Tibial nerve (tissue), 4 donors: ENCODE data around the gene TRIM65. TPM values are rescaled to one million over a fixed set of nuclear protein-coding genes. Genes with fewer than 3 reads are reported as not detected.

ENCODE experiments used
- DNase-seq, 2 donors: peaks; one replicate each; pipeline ENCODE4 v3.0.0-alpha.2; 2019; ENCODE audit warnings: low spot score in 2 of 2
- H3K27ac ChIP-seq, 4 donors: fragments of 200-600 bp; sonication (generic) in 3 of 4; one replicate each; pipeline ENCODE4 v1.5.1; 2017 to 2019; ENCODE audit warnings: mild to moderate bottlenecking in 1 of 4
- H3K27me3 ChIP-seq, 2 donors: fragments of 200-600 bp; sonication (generic) in 1 of 2; one replicate each; pipeline versions ENCODE4 v1.5.1 to v1.6.0; 2017 to 2019
- H3K36me3 ChIP-seq, 3 donors: fragments of 200-600 bp; sonication (generic); one replicate each; pipeline ENCODE4 v1.5.1; 2018 to 2019
- H3K4me1 ChIP-seq, 4 donors: fragments of 200-600 bp; sonication (generic) in 3 of 4; one replicate each; pipeline ENCODE4 v1.5.1; 2017 to 2019
- H3K4me3 ChIP-seq, 4 donors: fragments of 200-600 bp; sonication (generic) in 3 of 4; one replicate each; pipeline ENCODE4 v1.5.1; 2017 to 2019; ENCODE audit warnings: mild to moderate bottlenecking in 1 of 4, moderate library complexity in 1 of 4
- H3K9me3 ChIP-seq, 4 donors: fragments of 200-600 bp; sonication (generic) in 3 of 4; one replicate each; pipeline ENCODE4 v1.5.1; 2017 to 2019
- CTCF ChIP-seq, 5 experiments: fragments of 200-600 bp in 3 of 5; fragments of 450-650 bp in 2 of 5; sonication (generic) in 3 of 5; IDR thresholded peaks; one replicate each; pipeline ENCODE4 v1.5.1; 2016 to 2019; ENCODE audit warnings: antibody characterized with exemption in 5 of 5, mild to moderate bottlenecking in 3 of 5, moderate library complexity in 2 of 5
- EP300 ChIP-seq, 2 donors: sonication (generic); formaldehyde crosslinking; IDR thresholded peaks; one replicate each; pipeline ENCODE4 v1.6.1; 2017; ENCODE audit warnings: antibody characterized with exemption in 2 of 2, mild to moderate bottlenecking in 1 of 2
- POLR2A ChIP-seq, 2 donors: fragments of 450-650 bp; IDR thresholded peaks; one replicate each; pipeline ENCODE4 v1.6.1; 2017; ENCODE audit warnings: antibody characterized with exemption in 2 of 2, mild to moderate bottlenecking in 2 of 2, moderate library complexity in 2 of 2
- WGBS, 2 donors: methylation state at CpG; one replicate each; pipeline ENCODE4 v1.1.5; 2018; 5-methylcytosine and 5-hydroxymethylcytosine counted together
- total RNA-seq, 4 donors: library from RNA; depleted of rRNA; stranded (reverse); fragments of >200 nt; gene quantifications; one replicate each; pipeline ENCODE4 v1.1.0, GENCODE V29; 2016

Gene TRIM65
- total RNA-seq, 4 donors from 2014 or later = 40.2 to 68.1 (median 41.5) TPM

GRCh38 chr17:75910699-75911098, 13.9 kb upstream of the TRIM65 start:
- WGBS, 2 donors = 58 to 74% methylated on average over 5 to 6 of the region's 6 CpGs
- no peak for TF ChIP-seq EP300 (IDR thresholded peaks at IDR 0.05)
- TF ChIP-seq CTCF (IDR thresholded peaks at IDR 0.05) = no peak
- TF ChIP-seq POLR2A (IDR thresholded peaks at IDR 0.05) = no peak
- no peaks in the 10 kb centered on the region for H3K27me3 ChIP-seq
- H3K4me3 ChIP-seq = no peak overlapping the region
- H3K4me1 ChIP-seq = peaks cover 0 to 14% (median under 1%) of the 10 kb centered on the region in 4 donors
- H3K36me3 ChIP-seq = peaks cover 0 to 38% (median 0%) of the 10 kb centered on the region in 3 donors
- no peak overlapping the region for H3K27ac ChIP-seq
- no peaks in the 10 kb centered on the region for H3K9me3 ChIP-seq
- no peak for DNase-seq

- no peak overlapping the region for H3K27ac ChIP-seq
- no peaks in the 10 kb centered on the region for H3K27me3 ChIP-seq
- 73 to 75% methylated on average over 11 of the region's 11 CpGs for WGBS, 2 donors
- TF ChIP-seq EP300 (IDR thresholded peaks at IDR 0.05) = no peak
- TF ChIP-seq POLR2A (IDR thresholded peaks at IDR 0.05) = no peak
- no peak for TF ChIP-seq CTCF (IDR thresholded peaks at IDR 0.05)
- no peaks in the 10 kb centered on the region for H3K9me3 ChIP-seq
- DNase-seq = no peak
- H3K4me1 ChIP-seq = peaks cover 0 to 20% (median 3%) of the 10 kb centered on the region in 4 donors
- H3K4me3 ChIP-seq = no peak overlapping the region
- peaks cover 0 to 32% (median 0%) of the 10 kb centered on the region in 3 donors for H3K36me3 ChIP-seq
These were observed 13.1 kb upstream of the TRIM65 start for GRCh38 chr17:75909812-75910274.

GRCh38 chr17:75909051-75909811, 12.5 kb upstream of the TRIM65 start:
- H3K36me3 ChIP-seq = peaks cover 0 to 26% (median 0%) of the 10 kb centered on the region in 3 donors
- no peak overlapping the region for H3K4me3 ChIP-seq
- H3K27ac ChIP-seq = no peak overlapping the region
- DNase-seq = no peak
- 85 to 89% methylated on average over 14 of the region's 14 CpGs for WGBS, 2 donors
- TF ChIP-seq POLR2A (IDR thresholded peaks at IDR 0.05) = no peak
- H3K27me3 ChIP-seq = no peaks in the 10 kb centered on the region
- peaks cover 0 to 21% (median 3%) of the 10 kb centered on the region in 4 donors for H3K4me1 ChIP-seq
- H3K9me3 ChIP-seq = no peaks in the 10 kb centered on the region

GRCh38 chr17:75908201-75908600, 11.4 kb upstream of the TRIM65 start:
- no peak for DNase-seq
- Histone ChIP-seq H3K36me3 (peaks cover 0 to 18% (median 0%) of the 10 kb centered on the region in 3 donors), H3K27ac (no peak overlapping the region), H3K27me3 (no peaks in the 10 kb centered on the region), H3K4me1 (peaks cover 0 to 31% (median 10%) of the 10 kb centered on the region in 4 donors), H3K4me3 (no peak overlapping the region), H3K9me3 (no peaks in the 10 kb centered on the region)
- no peak for TF ChIP-seq POLR2A (IDR thresholded peaks at IDR 0.05)
- WGBS, 2 donors = 63 to 72% methylated on average over 6 of the region's 6 CpGs

GRCh38 chr17:75906143-75906884, 9.6 kb upstream of the TRIM65 start:
- no peaks in the 10 kb centered on the region for H3K9me3 ChIP-seq
- TF ChIP-seq POLR2A (IDR thresholded peaks at IDR 0.05) (no peak), CTCF (IDR thresholded peaks at IDR 0.05) (no peak), EP300 (IDR thresholded peaks at IDR 0.05) (no peak)
- H3K27me3 ChIP-seq = no peaks in the 10 kb centered on the region
- peaks cover 0 to 36% (median 10%) of the 10 kb centered on the region in 4 donors for H3K4me1 ChIP-seq
- no peak overlapping the region for H3K4me3 ChIP-seq
- DNase-seq = no peak
- H3K36me3 ChIP-seq = peaks cover 0 to 22% (median 2%) of the 10 kb centered on the region in 3 donors
- WGBS, 2 donors = 83 to 88% methylated on average over 10 of the region's 10 CpGs
- peak overlapping the region in 3 of 4 donors; percentile 6 to 96 (median 95) for H3K27ac ChIP-seq
